Activated T-cell treated with anti-CD3 and anti-CD28 coated beads, Interleukin-2, amount 50 U/mL, for 24 hours (primary cell): ENCODE results near the gene CLIC4.
"Not testable (repeated sequence)": the region's sequence is repeated elsewhere in the genome, so short reads cannot be mapped to it uniquely, and the experiment has no call there.

Experiments
- DNase-seq: peaks from one replicate; pipeline ENCODE4 v3.0.0-alpha.2; 2020
- H3K27ac Mint-ChIP-seq: 2 replicates; pipeline ENCODE4 v1.8.0; 2020; ENCODE audit warnings: mild to moderate bottlenecking, mixed read lengths
- H3K27me3 Mint-ChIP-seq: 2 replicates; pipeline ENCODE4 v1.8.0; 2020; ENCODE audit warnings: mixed read lengths
- H3K36me3 Mint-ChIP-seq: 2 replicates; pipeline ENCODE4 v1.8.0; 2020; ENCODE audit warnings: low read depth, mixed read lengths
- H3K4me1 Mint-ChIP-seq: 2 replicates; pipeline ENCODE4 v1.8.0; 2020; ENCODE audit warnings: low read depth, mixed read lengths
- H3K4me3 Mint-ChIP-seq: 2 replicates; pipeline ENCODE4 v1.8.0; 2020; ENCODE audit warnings: mild to moderate bottlenecking, moderate library complexity, mixed read lengths
- H3K9me3 Mint-ChIP-seq: 2 replicates; pipeline ENCODE4 v1.8.0; 2020; ENCODE audit warnings: mixed read lengths

The CLIC4 gene

GRCh38 chr1:24749886-24750285 lies 4.6 kb downstream of the CLIC4 start:
- no peak overlapping the region for H3K4me3 Mint-ChIP-seq
- H3K36me3 Mint-ChIP-seq, result peaks cover 3% of the 10 kb centered on the region
- H3K27me3 Mint-ChIP-seq, result peaks cover 11% of the 10 kb centered on the region
- no peak overlapping the region for H3K27ac Mint-ChIP-seq
- DNase-seq, result no peak
- H3K4me1 Mint-ChIP-seq, result peaks cover 25% of the 10 kb centered on the region
- H3K9me3 Mint-ChIP-seq, result no peaks in the 10 kb centered on the region

GRCh38 chr1:24751833-24752232 lies 6.6 kb downstream of the CLIC4 start:
- H3K27me3 Mint-ChIP-seq, result peaks cover 2% of the 10 kb centered on the region
- no peak for DNase-seq
- H3K4me1 Mint-ChIP-seq, result peaks cover 15% of the 10 kb centered on the region
- no peaks in the 10 kb centered on the region for H3K9me3 Mint-ChIP-seq
- no peak overlapping the region for H3K27ac Mint-ChIP-seq
- H3K36me3 Mint-ChIP-seq, result no peaks in the 10 kb centered on the region
- no peak overlapping the region for H3K4me3 Mint-ChIP-seq

GRCh38 chr1:24752305-24752704 lies 7.1 kb downstream of the CLIC4 start:
- DNase-seq, result no peak
- H3K4me3 Mint-ChIP-seq, result no peak overlapping the region
- no peak overlapping the region for H3K27ac Mint-ChIP-seq
- no peaks in the 10 kb centered on the region for H3K36me3 Mint-ChIP-seq
- peaks cover 13% of the 10 kb centered on the region for H3K4me1 Mint-ChIP-seq
- H3K27me3 Mint-ChIP-seq, result no peaks in the 10 kb centered on the region
- no peaks in the 10 kb centered on the region for H3K9me3 Mint-ChIP-seq

- Mint-ChIP-seq H3K27me3 (no peaks in the 10 kb centered on the region), H3K36me3 (no peaks in the 10 kb centered on the region), H3K27ac (no peak overlapping the region), H3K9me3 (no peaks in the 10 kb centered on the region), H3K4me1 (no peaks in the 10 kb centered on the region), H3K4me3 (no peak overlapping the region)
- no peak for DNase-seq
Measured at GRCh38 chr1:24754229-24754628, 9.0 kb downstream of the CLIC4 start.

- H3K9me3 Mint-ChIP-seq, H3K4me1 Mint-ChIP-seq, H3K27ac Mint-ChIP-seq, H3K36me3 Mint-ChIP-seq, DNase-seq, H3K27me3 Mint-ChIP-seq, H3K4me3 Mint-ChIP-seq: not testable (repeated sequence)
Measured at GRCh38 chr1:24755323-24755722, 10.1 kb downstream of the CLIC4 start.

- DNase-seq, result no peak
- Mint-ChIP-seq H3K36me3 (no peaks in the 10 kb centered on the region), H3K27me3 (no peaks in the 10 kb centered on the region), H3K9me3 (no peaks in the 10 kb centered on the region), H3K27ac (no peak overlapping the region), H3K4me1 (no peaks in the 10 kb centered on the region), H3K4me3 (no peak overlapping the region)
Measured at GRCh38 chr1:24756395-24756794, 11.1 kb downstream of the CLIC4 start.

- Mint-ChIP-seq H3K27me3 (no peaks in the 10 kb centered on the region), H3K4me3 (no peak overlapping the region), H3K9me3 (no peaks in the 10 kb centered on the region), H3K27ac (no peak overlapping the region), H3K36me3 (no peaks in the 10 kb centered on the region), H3K4me1 (no peaks in the 10 kb centered on the region)
- no peak for DNase-seq
Measured at GRCh38 chr1:24759492-24759891, 14.2 kb downstream of the CLIC4 start.

- H3K27me3 Mint-ChIP-seq, result no peaks in the 10 kb centered on the region
- no peak overlapping the region for H3K4me3 Mint-ChIP-seq
- no peak overlapping the region for H3K27ac Mint-ChIP-seq
- no peaks in the 10 kb centered on the region for H3K9me3 Mint-ChIP-seq
- no peak for DNase-seq
- H3K4me1 Mint-ChIP-seq, result no peaks in the 10 kb centered on the region
- H3K36me3 Mint-ChIP-seq, result no peaks in the 10 kb centered on the region
Measured at GRCh38 chr1:24761582-24761981, 16.3 kb downstream of the CLIC4 start.

GRCh38 chr1:24762133-24762676 lies 17.0 kb downstream of the CLIC4 start:
- DNase-seq, result no peak
- no peak overlapping the region for H3K4me3 Mint-ChIP-seq
- no peaks in the 10 kb centered on the region for H3K27me3 Mint-ChIP-seq
- H3K36me3 Mint-ChIP-seq, result no peaks in the 10 kb centered on the region
- no peaks in the 10 kb centered on the region for H3K9me3 Mint-ChIP-seq
- no peaks in the 10 kb centered on the region for H3K4me1 Mint-ChIP-seq
- no peak overlapping the region for H3K27ac Mint-ChIP-seq

- DNase-seq, result no peak
- Mint-ChIP-seq H3K4me1 (no peaks in the 10 kb centered on the region), H3K36me3 (no peaks in the 10 kb centered on the region), H3K4me3 (no peak overlapping the region), H3K27me3 (no peaks in the 10 kb centered on the region), H3K27ac (no peak overlapping the region), H3K9me3 (no peaks in the 10 kb centered on the region)
Measured at GRCh38 chr1:24763671-24764070, 18.4 kb downstream of the CLIC4 start.

GRCh38 chr1:24764439-24764838 lies 19.2 kb downstream of the CLIC4 start:
- Mint-ChIP-seq H3K27me3 (no peaks in the 10 kb centered on the region), H3K27ac (no peak overlapping the region), H3K9me3 (no peaks in the 10 kb centered on the region), H3K36me3 (no peaks in the 10 kb centered on the region), H3K4me3 (no peak overlapping the region), H3K4me1 (peaks cover 2% of the 10 kb centered on the region)
- no peak for DNase-seq

GRCh38 chr1:24764848-24765247 lies 19.6 kb downstream of the CLIC4 start:
- H3K4me1 Mint-ChIP-seq, result peaks cover 4% of the 10 kb centered on the region

GRCh38 chr1:24765308-24765988 lies 20.2 kb downstream of the CLIC4 start:
- Mint-ChIP-seq H3K36me3 (no peaks in the 10 kb centered on the region), H3K4me3 (no peak overlapping the region), H3K27ac (no peak overlapping the region), H3K4me1 (peaks cover 4% of the 10 kb centered on the region), H3K9me3 (no peaks in the 10 kb centered on the region), H3K27me3 (no peaks in the 10 kb centered on the region)
- no peak for DNase-seq

More at GRCh38 chr1:24764848-24765247, 19.6 kb downstream of the CLIC4 start:
- Mint-ChIP-seq H3K4me3 (no peak overlapping the region), H3K36me3 (no peaks in the 10 kb centered on the region), H3K9me3 (no peaks in the 10 kb centered on the region), H3K27me3 (no peaks in the 10 kb centered on the region), H3K27ac (no peak overlapping the region)
- DNase-seq, result no peak

- Mint-ChIP-seq H3K27ac (no peak overlapping the region), H3K4me1 (peaks cover 5% of the 10 kb centered on the region), H3K4me3 (no peak overlapping the region)
Measured at GRCh38 chr1:24767351-24767750, 22.1 kb downstream of the CLIC4 start.

GRCh38 chr1:24768873-24769605 lies 23.8 kb downstream of the CLIC4 start:
- Mint-ChIP-seq H3K9me3 (no peaks in the 10 kb centered on the region), H3K27me3 (no peaks in the 10 kb centered on the region), H3K4me1 (peaks cover 5% of the 10 kb centered on the region), H3K27ac (no peak overlapping the region), H3K36me3 (no peaks in the 10 kb centered on the region), H3K4me3 (no peak overlapping the region)
- DNase-seq, result no peak

More at GRCh38 chr1:24767351-24767750, 22.1 kb downstream of the CLIC4 start:
- no peak for DNase-seq
- no peaks in the 10 kb centered on the region for H3K27me3 Mint-ChIP-seq
- no peaks in the 10 kb centered on the region for H3K36me3 Mint-ChIP-seq
- no peaks in the 10 kb centered on the region for H3K9me3 Mint-ChIP-seq
